GM19193 (cell line): ENCODE data around the gene RIMBP2.

Experiments
- POLR2A ChIP-seq: IDR thresholded peaks from 4 replicates; pipeline ENCODE4 v1.6.1; 2011; ENCODE audit not compliant: insufficient read depth, insufficient read length; ENCODE audit errors: extremely low read depth

Gene RIMBP2

DNA sequence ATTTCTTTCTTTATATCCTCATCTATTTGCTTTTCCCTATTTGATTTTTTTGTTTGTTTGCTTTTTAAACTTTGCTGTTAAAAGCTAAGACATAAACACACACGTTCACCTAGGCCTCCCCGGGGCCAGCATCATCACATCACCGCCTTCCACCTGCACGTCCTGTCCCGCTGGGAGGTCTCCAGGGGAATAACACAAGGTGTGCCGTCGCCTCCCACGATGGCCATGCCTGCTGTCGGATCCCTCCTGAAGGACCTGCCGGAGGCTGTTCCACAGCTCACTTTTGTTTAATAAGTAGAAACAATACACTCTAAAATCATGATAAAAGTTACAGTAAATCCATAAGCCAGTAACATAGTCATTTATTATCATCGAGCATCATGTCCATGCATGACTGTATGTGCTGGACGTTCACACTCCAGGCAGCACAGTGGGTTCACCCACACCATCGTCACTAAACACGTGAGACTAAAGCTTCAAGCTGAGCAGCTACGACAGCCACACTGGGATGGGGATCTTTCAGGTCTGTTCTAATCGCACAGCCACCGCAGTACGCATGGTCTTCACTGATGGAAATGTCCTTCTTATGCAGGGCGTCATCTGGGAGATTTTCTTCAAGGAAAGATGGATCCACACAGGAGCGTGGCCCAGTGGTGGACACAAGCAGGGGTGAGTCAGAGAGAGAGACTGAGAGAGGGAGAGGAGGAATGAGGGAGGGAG is 3.6 kb downstream of the RIMBP2 start:
- TF ChIP-seq POLR2A: no peak

DNA sequence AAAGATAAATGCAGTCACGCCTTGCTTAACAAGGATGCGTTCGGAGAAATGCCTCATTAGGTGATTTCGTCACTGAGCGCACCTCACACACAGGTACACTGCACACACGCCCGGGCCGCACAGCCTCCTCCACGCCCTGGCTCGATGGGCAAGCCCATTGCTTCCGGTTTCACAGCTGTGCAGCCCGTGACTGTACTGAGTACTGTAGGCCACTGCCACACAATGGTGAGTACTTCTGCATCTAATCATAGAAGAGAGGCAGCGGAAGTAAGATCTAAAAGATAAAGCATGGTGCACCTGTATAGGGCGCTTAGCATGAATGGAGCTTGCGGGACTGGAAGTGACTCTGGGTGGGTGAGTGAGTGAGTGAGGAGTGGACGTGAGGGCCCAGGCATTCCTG is 4.3 kb downstream of the RIMBP2 start:
- no peak for TF ChIP-seq POLR2A

DNA sequence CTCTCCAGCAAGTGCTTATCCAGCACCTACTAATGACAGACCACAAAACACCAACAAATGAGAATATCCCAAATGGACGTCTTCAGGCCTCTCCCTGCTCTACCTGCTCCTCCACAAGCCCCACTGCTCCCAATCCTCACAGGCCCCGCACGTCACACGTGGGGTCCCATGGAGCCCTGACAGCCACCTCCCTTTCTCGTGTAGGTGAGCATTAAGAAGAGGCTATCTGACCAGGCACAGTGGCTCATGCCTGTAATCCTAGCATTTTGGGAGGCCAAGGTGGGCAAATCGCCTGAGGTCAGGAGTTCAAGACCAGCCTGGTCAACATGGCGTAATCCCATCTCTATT is 5.4 kb downstream of the RIMBP2 start:
- no peak for TF ChIP-seq POLR2A

DNA sequence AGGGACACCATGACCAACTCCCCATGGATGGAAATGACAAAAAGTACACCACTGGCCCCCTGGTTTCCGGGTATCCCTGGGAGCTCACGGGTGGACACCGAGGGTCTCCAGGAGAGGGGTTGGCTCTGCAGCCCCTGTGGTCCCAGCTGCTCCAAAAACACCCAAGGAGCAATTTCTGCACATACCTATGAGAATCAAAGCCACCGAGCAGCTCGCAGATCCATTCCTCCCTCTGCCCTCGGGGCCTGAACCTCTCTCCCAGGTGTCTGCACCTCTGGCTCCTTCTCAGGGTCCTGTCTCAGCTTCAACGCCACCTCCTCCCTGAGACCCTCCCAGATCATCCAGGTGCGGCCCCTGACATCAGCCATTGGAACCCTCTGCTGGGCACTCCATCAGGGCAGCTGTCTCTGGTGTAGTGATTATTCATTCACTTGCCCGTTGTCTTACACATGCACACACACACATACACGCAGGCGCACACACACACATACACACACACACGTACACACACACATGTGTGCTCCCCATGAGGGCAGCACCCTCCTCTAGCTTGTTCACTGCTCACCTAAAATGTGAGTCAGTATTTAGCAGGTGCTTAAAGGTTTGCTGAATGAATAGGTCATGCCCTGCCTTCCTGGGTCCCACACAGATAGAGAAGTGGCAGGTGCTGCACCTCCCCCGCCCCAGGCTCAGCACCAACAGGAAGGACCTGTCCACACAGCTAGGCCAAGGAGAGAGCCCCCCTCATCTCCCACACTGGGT is 5.9 kb downstream of the RIMBP2 start:
- no peak for TF ChIP-seq POLR2A

DNA sequence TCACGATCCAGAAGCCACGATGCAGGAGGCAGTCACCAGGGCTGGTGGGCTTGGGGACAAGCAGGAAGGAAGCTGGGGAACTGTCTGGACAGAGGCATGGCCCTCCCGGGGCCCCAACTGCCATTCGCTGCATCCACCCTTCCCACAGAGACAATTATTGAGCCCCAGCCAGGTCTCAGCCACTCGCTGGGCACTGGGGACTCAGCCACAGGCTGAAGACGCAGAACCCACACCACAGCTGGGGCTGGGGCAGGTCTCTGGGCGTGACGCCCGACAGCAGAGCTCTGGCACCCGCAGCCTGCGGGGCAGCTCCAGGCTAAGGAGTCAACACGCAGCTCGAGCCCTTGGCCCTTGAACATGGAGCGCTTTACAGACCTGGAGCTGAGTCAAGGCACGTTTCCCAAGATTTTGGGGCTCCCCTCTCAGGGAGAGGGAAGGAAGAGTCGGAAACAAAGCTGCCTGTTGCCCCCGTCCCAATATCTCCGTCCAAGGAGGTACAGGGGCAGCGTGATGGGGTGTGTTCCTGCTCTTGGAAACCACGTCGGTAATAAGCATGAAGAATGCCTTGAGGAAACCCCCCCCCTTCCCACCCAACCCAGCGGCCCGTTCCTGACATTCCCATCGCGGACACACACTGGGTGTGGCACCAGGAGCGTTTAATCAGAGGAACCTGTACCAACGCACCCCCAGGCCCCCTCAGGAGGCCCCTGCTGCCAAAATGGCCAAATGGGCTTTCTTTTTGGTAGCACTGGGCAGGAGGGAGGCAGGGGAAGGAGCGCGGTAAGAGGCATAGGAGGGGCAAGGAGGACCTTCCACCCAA is 6.7 kb downstream of the RIMBP2 start:
- TF ChIP-seq POLR2A: no peak

DNA sequence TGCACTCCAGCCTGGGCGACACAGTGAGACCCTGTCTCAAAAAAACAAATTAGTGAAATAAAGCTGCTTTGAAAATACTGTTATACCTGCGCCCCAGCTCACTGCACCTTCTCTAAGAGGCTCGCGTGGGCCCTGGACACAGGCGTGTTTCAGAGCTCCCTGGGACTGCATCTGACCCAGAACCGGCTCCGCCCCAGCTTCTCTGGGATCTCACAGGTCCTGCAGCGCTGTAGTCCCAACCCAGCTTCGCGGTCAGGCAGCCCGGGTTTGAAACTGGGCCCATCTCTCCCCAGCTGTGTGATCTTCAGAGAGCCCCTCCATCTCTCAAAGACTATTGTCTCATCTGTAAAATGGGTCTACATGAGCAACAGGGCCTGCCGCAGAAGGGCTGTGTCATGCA is 7.5 kb downstream of the RIMBP2 start:
- TF ChIP-seq POLR2A: no peak

DNA sequence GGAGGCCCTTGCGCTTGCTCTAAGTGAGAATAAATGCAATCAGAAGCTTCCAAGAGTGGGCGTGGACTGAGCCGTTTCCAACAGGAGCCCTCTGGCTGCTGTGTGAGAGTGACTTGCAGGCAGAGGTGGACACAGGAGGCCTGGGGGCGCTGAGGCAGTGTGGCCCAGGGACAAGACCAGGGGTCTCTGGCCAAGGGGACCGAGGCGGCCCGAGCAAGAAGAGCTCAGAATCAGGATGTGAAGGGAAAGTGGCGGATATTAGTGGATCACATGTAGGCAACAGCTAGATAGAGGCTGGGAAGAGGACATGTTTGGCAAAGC is 8.6 kb downstream of the RIMBP2 start:
- TF ChIP-seq POLR2A: no peak

DNA sequence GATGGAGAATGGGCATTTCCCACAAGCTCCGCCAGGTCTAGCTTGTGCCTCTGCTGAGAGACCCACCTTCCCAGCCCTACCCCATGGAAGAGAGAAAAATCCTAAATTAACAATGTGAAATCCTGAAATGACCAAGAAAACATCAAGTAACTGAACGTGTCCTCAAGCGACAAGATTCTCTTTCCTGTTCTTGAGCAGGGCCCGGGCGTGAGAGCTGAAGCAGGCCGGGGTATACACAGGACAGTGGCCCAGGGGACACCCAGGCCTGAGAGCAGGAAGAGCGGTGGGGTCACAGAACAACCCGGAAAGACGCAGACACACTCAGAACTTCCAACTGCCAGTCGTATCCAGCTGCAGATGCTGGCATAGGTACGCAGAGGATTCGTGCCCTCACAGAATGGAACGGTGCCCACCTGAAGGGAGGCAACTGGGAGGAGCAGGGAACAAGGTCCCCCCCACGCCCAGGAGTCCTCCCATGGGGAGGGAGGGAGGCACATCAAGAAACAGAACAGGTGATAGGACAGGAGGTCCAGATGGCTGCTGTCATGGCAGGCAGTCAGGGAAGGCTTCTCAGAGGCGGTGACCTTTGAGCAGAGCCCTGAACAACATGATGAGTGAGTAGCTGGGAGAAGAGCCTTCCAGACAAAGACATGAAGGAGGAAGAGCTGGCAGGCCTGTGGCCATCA is 9.1 kb downstream of the RIMBP2 start:
- TF ChIP-seq POLR2A: no peak

DNA sequence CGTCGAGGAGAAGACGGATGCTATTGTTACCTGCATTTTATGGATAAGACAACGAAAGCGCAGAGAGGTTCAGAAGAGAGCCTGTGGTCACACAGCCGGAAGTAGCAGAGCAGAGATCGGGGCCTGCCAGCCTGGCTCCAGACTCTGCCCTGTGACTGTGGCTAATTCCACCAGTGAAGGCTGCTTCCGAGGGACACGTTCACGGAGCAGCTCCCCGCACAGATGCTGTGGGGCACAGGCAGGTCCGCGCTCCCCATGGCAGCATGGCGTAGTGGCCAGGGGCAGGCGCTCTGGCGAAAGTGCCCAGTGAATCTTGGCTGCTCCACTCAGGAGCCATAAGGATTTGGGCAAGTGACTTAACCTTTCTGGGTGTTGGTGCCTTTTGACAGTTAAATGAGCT is 9.8 kb downstream of the RIMBP2 start:
- no peak for TF ChIP-seq POLR2A

DNA sequence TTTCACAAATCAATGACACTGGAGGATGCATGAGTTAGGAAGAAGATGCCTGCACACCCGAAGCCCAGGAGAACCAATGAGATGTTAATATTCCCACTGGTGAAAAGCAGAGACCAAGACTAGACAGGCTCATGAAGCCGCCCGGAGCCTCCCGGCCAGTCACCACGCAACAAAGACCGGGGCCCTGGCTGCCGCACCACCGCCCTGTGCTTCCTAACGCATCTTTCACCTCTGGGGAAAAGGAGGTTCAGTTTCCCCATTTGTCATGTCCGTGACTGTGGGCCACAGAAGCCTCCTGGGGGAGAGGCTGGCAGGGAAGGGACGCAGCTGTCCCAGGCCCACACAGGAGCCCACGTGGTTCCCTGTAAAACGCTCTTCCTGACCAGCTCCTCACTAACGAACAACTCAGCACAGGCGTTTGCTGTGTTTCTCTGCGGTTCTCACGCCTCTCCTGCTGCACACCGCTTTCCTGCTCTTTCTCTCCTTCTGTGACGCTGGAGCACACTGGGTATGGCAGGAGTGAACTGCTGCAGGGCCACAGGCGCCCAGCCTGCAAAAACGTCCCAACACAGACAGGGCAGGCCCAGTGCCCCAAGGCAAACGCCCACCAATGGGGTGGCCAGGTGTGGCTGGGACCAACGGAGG is 10.8 kb downstream of the RIMBP2 start:
- no peak for TF ChIP-seq POLR2A

DNA sequence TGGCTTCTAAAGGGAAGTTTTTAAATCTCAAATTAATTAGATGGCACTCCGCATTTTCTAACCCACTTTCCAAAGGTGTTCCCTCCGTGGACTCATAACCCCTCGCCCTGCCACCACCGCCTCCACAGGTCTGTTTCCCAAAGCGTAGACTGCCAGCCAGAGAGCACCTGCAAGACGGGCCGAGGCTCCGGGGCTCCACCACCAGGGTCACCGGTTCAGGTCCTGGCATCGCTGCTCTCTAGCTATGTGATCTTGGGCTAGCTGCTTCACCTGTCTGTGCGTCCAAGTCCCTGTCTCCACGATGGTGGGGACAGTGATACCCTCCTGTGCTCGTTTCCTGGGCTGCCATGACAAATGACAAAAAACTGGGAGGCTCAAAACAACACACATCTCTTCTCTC is 11.5 kb downstream of the RIMBP2 start:
- TF ChIP-seq POLR2A: no peak

DNA sequence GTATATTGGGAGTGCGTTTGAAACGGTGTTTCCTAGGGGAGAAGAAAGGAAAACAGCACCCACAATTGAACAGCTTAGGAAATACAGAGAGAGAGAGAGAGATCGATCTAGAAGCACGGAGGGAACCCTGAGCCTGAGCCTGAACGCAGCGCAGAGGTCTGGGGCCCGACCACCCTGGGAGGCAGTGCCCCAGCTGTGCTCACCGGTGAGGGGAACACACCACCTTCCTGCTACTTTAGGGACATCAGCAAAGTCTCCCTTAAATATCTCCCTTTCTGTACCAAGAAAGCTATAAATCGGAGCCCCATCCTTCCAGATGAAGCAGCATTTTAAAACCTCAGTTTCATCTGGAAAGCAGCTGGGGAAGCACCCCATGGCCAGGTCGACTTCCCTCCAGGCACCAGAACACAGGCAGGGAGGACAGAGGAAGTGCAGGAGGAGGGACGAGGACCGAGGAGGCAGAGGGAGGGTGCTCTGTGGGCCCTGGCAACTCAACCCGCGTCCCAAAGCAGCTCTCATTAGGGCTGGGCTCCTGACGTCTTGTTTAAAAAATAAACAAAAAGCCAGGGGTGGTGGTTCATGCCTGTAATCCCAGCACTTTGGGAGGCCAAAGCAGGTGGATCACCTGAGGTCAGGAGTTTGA is 12.2 kb downstream of the RIMBP2 start:
- no peak for TF ChIP-seq POLR2A

DNA sequence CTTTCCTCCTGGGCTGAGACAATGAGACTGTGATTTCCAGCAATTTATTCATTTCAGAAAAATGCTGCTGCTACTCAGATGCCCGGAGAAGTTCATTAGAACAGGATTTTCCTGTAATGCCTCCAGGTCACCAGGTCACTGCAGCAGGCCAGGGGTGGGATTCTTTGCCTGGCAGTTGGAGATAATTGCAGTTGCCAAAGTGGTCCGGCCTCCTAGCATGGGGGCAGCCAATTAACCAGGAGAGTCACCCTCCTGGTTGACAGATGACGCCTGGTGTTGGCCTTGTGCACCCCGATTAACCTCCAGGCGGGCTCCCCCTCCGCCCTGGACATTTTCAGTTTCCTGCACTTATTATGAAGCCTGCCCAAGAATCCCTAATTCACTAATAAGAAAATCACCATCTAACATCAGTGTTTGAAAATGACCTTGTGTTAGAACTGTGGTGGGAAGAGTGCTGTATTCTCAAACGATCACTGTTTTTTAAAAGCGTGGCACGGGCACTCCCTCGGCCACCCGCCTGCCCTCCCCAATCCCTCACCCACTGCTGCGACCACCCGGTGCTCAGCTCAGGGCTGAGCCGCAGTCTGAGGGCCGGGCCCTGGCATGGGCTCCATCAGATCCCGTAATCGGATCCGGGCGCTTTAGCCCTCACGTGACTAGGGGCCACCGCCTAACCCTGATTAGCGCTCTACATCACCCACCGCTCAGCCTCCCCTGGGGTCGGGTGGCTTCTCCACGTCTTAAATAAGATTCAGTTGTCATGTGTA is 12.9 kb downstream of the RIMBP2 start:
- no peak for TF ChIP-seq POLR2A

DNA sequence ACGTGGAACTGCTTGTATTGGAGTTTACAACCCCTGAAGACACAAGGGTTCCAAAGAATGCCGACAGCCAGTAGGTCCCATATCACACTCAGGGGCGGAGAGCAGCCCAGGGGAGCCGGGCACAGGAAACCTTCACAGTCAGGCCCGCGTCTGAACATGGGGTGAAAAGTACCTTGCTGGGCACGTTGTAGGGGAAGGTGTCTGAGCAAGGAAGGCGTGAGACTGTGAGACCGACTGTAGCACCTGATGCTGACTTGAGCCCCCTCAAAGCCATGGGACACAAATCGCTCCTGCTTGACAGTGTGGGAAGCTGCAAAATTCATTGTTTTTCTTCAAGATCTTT is 14.7 kb downstream of the RIMBP2 start:
- TF ChIP-seq POLR2A: no peak
